SK-MEL-5 (cell line): ENCODE measurements around the gene COL5A2. TPM values are rescaled to one million over a fixed set of nuclear protein-coding genes. Genes with fewer than 3 reads are reported as not detected.

Experiments
- DNase-seq: peaks from one replicate; pipeline ENCODE4 v3.0.0-alpha.2; 2016; ENCODE audit warnings: low read depth, low spot score
- in situ Hi-C: cut with HindIII; loops from 2 replicates; pipeline ENCODE4 v1.10.0; 2016; ENCODE audit warnings: low sequenced_read_pairs, high pct_unique_total_duplicates, low pct_unique_long_range_greater_than_20kb
- polyA plus RNA-seq, 2 experiments: library from polyadenylated mRNA; depleted of rRNA; stranded (reverse); fragments of >200 nt; gene quantifications; 2 replicates each; pipeline ENCODE4 v1.2.3, GENCODE V29; 2015
- total RNA-seq: library from RNA; depleted of rRNA; stranded (reverse); fragments of >200 nt; shearing (Covaris generic); gene quantifications from 2 replicates; pipeline ENCODE4 v1.2.3, GENCODE V29; 2014; rRNA removed

Gene COL5A2
- 5.8 and 6.7 TPM in 2 replicates for total RNA-seq
- polyA plus RNA-seq (2015; cell fraction: cytosol; rRNA removed), result 7.3 and 9.0 TPM in 2 replicates
- 5.2 and 8.0 TPM in 2 replicates for polyA plus RNA-seq (2015; cell fraction: nucleus; rRNA removed)

DNA sequence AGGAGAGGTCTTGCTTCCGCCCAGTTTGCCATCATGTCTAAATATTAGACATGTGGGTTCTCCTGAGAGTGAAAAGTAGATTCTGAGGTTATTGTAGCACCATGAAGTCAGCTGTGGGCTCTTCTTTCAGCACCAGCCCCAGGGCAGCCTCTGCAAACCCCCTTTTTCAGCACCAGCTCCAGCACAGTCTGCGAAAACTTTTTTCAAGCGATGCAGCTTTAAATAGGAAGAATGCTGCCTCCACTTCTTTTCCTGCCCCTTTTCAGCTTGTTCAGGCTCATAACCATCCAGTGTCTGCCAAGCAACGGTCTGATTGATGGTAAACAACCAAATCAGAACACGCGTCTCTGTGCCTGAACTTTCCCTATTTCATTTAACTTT, at the start of gene COL5A2:
TSS of gene COL5A2 (minus strand) at position 192 of the 381 bp plus-strand sequence. CDS start at position 35, 157 bp downstream.
- peak; percentile 17 for DNase-seq
- in situ Hi-C loops, result no loop called here

GRCh38 chr2:189226017-189226416, 46.5 kb upstream of the COL5A2 start:
- in situ Hi-C loops, result no loop called here
- no peak for DNase-seq

DNA sequence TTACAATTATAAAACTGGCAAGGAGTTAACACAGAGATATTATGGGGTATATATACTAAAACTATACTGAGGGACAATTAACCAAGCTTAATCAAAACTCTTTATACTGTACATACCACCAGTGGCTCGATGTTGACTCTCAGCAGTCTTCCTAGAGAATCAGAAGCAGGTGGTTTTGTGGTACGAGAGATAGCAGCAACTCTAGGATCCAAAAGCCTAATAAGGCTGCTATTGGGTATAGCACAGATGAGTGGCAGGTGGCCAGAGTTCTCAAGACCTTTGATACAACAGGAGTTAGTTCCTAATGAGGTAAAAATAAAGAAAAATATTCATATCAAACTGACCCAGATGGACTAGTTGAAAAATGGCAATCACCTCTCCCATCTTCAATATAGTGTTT, 45.5 kb upstream of the COL5A2 start:
- in situ Hi-C loops, result no loop called here
- DNase-seq, result no peak

- in situ Hi-C loops, result no loop called here
- DNase-seq, result no peak
Measured at GRCh38 chr2:189222468-189223105, 43.0 kb upstream of the COL5A2 start.

GRCh38 chr2:189221811-189222467, 42.4 kb upstream of the COL5A2 start:
- in situ Hi-C loops, result no loop called here
- no peak for DNase-seq

DNA sequence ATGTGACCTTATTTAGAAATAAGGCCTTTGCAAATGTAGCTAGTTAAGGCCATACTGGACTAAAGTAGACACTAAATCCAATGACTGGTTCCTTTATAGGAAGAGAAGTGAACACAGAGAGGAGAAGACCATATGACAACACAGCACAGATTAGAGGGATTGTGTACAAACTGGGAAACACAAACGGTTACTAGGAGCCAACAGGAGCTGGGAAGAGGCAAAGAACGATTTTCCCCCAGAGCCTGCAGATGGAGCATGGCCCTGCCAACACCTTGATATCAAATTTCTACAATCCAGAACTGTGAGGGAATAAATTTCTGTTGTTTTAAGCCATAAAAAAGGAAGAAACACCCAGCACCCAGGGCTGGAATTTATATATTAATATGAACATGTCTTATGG, 38.7 kb upstream of the COL5A2 start:
- in situ Hi-C loops, result no loop called here
- DNase-seq, result no peak

- in situ Hi-C loops, result no loop called here
Measured at GRCh38 chr2:189217541-189217940, 38.0 kb upstream of the COL5A2 start.

GRCh38 chr2:189217051-189217450, 37.5 kb upstream of the COL5A2 start:
- no peak for DNase-seq
- in situ Hi-C loops, result no loop called here

More at GRCh38 chr2:189217541-189217940, 38.0 kb upstream of the COL5A2 start:
- peak; percentile 21 for DNase-seq

GRCh38 chr2:189214484-189214883, 34.9 kb upstream of the COL5A2 start:
- in situ Hi-C loops, result no loop called here
- no peak for DNase-seq

DNA sequence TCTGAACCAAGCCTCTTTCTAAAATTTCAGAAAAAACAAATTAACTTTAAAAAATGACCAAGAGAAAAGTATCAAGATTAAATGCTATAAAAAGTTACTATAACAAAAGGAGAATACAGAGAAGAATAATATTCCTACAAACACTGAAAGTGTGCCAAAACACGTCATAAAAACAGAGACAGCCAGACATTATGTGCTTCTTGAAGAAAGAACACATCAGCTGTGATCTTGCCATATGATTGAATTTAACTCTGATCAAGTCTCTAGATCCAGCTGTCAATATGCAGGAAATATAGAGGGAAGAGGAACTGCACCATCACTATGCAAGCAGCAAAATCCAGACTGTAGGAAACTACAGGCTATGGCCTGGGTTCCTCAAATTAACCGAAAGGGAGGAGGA, 33.7 kb upstream of the COL5A2 start:
- no peak for DNase-seq
- in situ Hi-C loops, result no loop called here

DNA sequence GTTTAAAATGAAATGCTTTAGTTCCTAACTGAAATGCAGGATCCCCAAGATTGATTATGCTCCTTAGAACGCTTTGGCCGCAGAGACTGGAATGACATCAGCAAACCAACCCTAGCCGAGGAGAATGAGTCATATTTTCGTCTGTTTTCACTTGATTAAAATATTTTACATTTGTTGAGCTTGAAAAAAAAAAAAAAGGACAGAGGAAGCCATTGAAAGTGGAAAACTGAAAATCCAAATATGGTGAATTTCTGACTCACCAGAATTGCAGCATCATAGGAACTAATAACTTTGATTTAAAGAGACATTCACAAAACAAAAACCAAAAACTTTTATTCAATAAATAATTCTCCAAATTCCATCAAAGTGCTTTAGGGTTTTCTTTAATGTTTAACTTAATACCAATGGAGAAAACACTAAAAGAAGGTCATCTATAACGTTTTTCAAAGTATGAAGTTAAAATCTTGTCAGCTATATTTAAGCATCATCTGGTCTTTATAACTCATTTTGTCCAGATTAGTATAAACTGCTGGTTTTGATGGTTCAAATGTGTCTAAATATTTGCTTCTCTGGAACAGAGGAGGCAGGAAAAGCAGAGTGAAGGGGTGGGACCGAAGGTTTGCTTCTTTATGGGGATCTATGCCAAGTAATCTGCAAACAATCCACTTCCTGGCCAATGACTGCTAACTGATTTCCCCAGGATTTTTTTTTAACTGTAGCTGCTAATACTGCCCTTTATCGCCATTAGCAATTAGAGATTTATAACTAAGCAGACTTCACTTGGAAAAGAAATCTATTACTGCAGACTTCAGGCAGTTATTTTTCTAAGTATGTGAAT, 30.9 kb upstream of the COL5A2 start:
- in situ Hi-C loops, result no loop called here
- DNase-seq, result peak; percentile 78

DNA sequence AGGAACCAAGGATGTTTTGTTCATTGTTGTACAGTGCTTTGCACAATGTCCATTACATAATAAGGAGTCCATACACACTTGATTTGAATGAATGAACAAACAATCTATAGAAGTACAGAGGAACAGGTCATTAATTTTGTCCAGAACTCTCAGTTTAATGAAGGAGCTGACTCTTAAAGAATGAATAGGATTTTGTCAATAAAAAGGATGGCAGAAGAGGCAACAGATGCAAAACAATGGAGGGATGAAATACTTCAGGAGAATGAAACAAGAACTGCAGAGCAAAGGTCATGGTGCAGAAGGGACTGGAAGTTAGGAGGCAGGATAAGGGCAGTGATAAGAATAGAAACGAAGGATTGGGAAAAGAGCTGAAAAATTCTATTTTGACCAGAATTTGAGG, 28.7 kb upstream of the COL5A2 start:
- DNase-seq, result peak; percentile 72
- in situ Hi-C loops, result no loop called here

DNA sequence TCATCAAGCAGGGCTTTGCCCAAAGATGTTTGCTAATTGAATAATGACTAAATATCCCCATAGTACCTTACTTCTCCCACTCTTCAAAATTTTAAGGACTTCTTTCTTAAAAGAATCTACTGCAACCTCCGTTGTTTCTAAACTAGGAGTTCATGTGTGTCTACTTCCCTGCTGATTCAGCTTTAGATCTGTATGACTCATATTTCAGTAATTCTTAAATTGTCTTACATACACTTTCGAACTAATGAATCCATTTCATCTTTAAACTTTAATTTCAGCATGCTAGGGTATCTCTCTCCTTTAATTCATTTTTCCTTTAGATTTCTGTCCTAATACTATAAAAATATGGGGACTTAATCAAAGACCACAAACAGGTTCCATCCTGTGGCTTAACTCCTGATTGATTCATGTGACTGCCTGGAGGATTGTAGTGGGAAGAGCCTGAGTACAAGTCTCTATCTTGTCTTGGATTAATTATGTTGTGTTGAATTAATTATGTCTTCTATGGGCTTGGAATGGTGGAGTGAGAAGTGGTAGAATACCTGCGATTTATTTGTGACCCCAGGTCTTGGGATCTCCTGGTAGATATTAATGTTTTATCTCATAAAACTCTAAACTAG, 24.9 kb upstream of the COL5A2 start:
- peak; percentile 31 for DNase-seq

DNA sequence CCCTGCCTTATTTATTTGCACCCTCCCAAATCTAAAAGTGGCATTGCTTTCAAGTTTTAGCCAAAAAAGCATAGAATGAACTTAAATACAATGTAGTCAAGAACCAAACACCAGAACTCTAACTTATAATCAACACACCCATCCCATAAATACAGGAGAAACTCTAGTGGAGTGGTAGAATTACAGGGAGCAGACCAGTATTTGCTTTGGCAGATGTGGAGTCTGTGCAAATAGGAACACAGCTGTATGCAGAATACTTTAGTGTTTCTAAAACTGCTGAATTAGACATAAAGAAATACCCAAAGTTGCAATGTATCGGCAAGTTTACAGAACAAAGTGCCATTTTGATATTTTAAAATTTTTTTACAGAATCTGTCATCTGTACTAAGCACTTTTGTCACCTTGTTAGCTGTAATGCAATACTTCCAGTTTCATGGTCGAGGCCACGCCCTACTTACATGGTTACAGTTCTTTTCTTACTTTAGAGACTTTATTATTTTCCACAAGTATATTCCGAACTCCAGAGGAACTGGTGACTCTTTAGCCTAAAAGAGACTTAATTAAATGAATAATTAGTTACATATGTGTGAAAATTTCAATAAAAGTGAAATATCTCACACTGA, 23.7 kb upstream of the COL5A2 start:
- DNase-seq, result no peak
- in situ Hi-C loops, result no loop called here

More for the DNA sequence above, 24.9 kb upstream of the COL5A2 start:
- in situ Hi-C loops, result no loop called here

- in situ Hi-C loops, result no loop called here
- DNase-seq, result no peak
Measured at GRCh38 chr2:189199797-189200196, 20.2 kb upstream of the COL5A2 start.

- in situ Hi-C loops, result no loop called here
- no peak for DNase-seq
Measured at GRCh38 chr2:189192766-189193165, 13.2 kb upstream of the COL5A2 start.

GRCh38 chr2:189191766-189192165, 12.2 kb upstream of the COL5A2 start:
- no peak for DNase-seq
- in situ Hi-C loops, result no loop called here
